ENCODE results near the gene FAM131A. TPM values are rescaled to one million over a fixed set of nuclear protein-coding genes. Genes with fewer than 3 reads are reported as not detected.

Gene FAM131A
- total RNA-seq, 1 experiment from 2014 or later: 14.4 TPM

DNA sequence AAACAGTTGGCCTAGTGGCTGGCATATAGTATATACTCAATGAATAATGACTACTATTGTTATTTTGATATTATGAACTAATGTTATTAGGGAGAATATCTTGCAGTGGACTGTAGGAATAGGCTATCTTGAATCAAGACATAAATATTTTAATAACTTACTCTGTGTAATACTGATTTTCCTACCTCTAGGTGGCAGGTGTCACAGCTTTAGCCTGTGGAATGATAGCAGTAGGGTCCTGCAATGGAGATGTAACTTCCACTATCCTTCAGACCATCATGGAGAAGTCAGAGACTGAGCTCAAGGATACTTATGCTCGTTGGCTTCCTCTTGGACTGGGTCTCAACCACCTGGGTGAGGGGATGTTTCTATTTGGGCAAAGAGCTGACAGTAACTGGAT lies 31.8 kb upstream of the FAM131A start:
- no peaks in the 10 kb centered on the region for H3K4me1 ChIP-seq (ENCODE audit: insufficient read depth, low read length)
- H3K23ac ChIP-seq (ENCODE audit: insufficient read length, low read depth, low read length): no peak overlapping the region
- no peak overlapping the region for H3K18ac ChIP-seq (ENCODE audit: insufficient read length, low read depth, low read length)
- no peak overlapping the region for H3K4ac ChIP-seq (ENCODE audit: low read depth, low read length)
- no peak overlapping the region for H3K56ac ChIP-seq (ENCODE audit: insufficient read length, low read depth, low read length)
- Mint-ChIP-seq H3K9me3 (no peaks in the 10 kb centered on the region; a peak in 1 of 5 replicates), H3K27me3 (ENCODE audit: low read depth) (no peaks in the 10 kb centered on the region), H3K27ac (no peak overlapping the region), H3K36me3 (ENCODE audit: insufficient read depth in 1 of 3, low read depth in 3 of 3) (peaks cover 77 to 95% (median 87%) of the 10 kb centered on the region in 3 experiments), H3K4me1 (peaks cover 0 to 1% of the 10 kb centered on the region in 2 experiments; a peak in 2 of 4 replicates), H3K4me3 (no peak overlapping the region)
- no peak overlapping the region for H3T11ph ChIP-seq (ENCODE audit: low read length)
- H3K23me2 ChIP-seq (ENCODE audit: insufficient read length, low read depth, low read length, poor library complexity, severe bottlenecking): no peaks in the 10 kb centered on the region
- H2BK12ac ChIP-seq (ENCODE audit: insufficient read length, low read depth, low read length): no peak overlapping the region
- H4K5ac ChIP-seq (ENCODE audit: insufficient read length, low read depth, low read length): no peak overlapping the region
- no peak overlapping the region for H2BK20ac ChIP-seq (ENCODE audit: low read depth, low read length, poor library complexity, severe bottlenecking)
- H3K14ac ChIP-seq (ENCODE audit: insufficient read depth, low read length): no peak overlapping the region
- no peak overlapping the region for H2AK5ac ChIP-seq (ENCODE audit: insufficient read length, low read length)
- no CpG with 5 or more reads among the region's 1 CpG for WGBS (ENCODE audit: extremely low coverage, insufficient read length, low lambda C conversion rate)
- no peaks in the 10 kb centered on the region for H3K79me1 ChIP-seq (ENCODE audit: insufficient read depth, low read depth, low read length, poor library complexity, severe bottlenecking)
- H4K20me1 ChIP-seq (ENCODE audit: control insufficient read depth, insufficient read depth, insufficient read length): peaks cover 2% of the 10 kb centered on the region
- H3K79me2 ChIP-seq (ENCODE audit: insufficient read depth, low read length): no peaks in the 10 kb centered on the region
- H3K27me3 ChIP-seq (ENCODE audit: insufficient read depth, low read length): no peaks in the 10 kb centered on the region
- no peak overlapping the region for H3K4me2 ChIP-seq (ENCODE audit: insufficient read depth, insufficient read length, low read length)
- TF ChIP-seq, protein P1, sequence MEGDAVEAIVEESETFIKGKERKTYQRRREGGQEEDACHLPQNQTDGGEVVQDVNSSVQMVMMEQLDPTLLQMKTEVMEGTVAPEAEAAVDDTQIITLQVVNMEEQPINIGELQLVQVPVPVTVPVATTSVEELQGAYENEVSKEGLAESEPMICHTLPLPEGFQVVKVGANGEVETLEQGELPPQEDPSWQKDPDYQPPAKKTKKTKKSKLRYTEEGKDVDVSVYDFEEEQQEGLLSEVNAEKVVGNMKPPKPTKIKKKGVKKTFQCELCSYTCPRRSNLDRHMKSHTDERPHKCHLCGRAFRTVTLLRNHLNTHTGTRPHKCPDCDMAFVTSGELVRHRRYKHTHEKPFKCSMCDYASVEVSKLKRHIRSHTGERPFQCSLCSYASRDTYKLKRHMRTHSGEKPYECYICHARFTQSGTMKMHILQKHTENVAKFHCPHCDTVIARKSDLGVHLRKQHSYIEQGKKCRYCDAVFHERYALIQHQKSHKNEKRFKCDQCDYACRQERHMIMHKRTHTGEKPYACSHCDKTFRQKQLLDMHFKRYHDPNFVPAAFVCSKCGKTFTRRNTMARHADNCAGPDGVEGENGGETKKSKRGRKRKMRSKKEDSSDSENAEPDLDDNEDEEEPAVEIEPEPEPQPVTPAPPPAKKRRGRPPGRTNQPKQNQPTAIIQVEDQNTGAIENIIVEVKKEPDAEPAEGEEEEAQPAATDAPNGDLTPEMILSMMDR (conservative IDR thresholded peaks at IDR 0.05): peak; percentile 54
- no peak overlapping the region for H2AFZ ChIP-seq (ENCODE audit: low read length)
- DNase-seq: no peak
- no peak overlapping the region for H4K91ac ChIP-seq (ENCODE audit: insufficient read length, low read depth, low read length)
- H2BK120ac ChIP-seq (ENCODE audit: low read depth, low read length, poor library complexity, severe bottlenecking): no peak overlapping the region
- no peak overlapping the region for H3K27ac ChIP-seq (ENCODE audit: insufficient read length, low read depth, low read length)
- no peak overlapping the region for H2BK5ac ChIP-seq (ENCODE audit: insufficient read length, low read length)
- no peak overlapping the region for H4K8ac ChIP-seq (replicated peaks; ENCODE audit: insufficient read length, low read depth, low read length)
- H3K9ac ChIP-seq (ENCODE audit: extremely low read depth, insufficient read length, low read length): no peak overlapping the region
- no peaks in the 10 kb centered on the region for H3K9me3 ChIP-seq (ENCODE audit: control insufficient read depth, low read depth, low read length)
- no peak overlapping the region for H2BK15ac ChIP-seq (ENCODE audit: low read depth, low read length)

All from H9 (cell line).